Activated naive CD4-positive, alpha-beta T cell (primary cell): ENCODE data around the gene KRTAP24-1.

ENCODE experiments used
- DNase-seq, 4 experiments: peaks; one replicate each; lab custom pipeline; 2025; lab: John Stamatoyannopoulos, UW

KRTAP24-1 gene, protein sequence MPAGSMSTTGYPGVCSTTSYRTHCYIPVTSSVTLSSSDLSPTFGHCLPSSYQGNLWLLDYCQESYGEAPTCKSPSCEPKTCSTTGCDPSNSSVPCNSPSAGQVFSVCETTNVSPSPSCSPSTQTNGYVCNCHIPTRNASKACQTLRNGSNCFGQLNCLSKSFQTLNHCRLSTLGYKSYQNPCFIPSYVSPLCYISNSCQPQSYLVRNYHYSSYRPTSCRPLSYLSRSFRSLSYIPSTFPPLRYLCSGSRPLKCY

DNA sequence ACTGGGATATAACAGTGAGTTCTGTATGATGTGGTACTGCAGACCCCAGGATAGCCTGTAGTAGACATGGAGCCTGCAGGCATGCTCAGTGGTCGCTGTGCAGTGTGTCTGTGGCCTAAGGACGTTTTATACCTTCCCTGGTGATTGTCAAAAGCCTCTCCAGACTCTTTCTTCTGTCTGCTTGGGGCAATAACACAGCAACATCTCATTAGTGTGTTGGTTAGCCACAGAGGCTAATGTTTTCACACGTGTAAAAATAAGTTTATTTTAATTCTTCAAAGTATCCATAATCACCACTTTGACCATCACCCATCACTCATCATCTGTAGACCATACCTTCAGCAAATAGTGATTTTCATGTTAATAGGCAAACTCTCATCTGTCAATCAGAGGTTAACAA lies at the start of gene KRTAP24-1:
KRTAP24-1 (minus strand) TSS at position 101 of the 400 bp plus-strand sequence; CDS start at position 83, 18 bp downstream.
- no peak for DNase-seq

DNA sequence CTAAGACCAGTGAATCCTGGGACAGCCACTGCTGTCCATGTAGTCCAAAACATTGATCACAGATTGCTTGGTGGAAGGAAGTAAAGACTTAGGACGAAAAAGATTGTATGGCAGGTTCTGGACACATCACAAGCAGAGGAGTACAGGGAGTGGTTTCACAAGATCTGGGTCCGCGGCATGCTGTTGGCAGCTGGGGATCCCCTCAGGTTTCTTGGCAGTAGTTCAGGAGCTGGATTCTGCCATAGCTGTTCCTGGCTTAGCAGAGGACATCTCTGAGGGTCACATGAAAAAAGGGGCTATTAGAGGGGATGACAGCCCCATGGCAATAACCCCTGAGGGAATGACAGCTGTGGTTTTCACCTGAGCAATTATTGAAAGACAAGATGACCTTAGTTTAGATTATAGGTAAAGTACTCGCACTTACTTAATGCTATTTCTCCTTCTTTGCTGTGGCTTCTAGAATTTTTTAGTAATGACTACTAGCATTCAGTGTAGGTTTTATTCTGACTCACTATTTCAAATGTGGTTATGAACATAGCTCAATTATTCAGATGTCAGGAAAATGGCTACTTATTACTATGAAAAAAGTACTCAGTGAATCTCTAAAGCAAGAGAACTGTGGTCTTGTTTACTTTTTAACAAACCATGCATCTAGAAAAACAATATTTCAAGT lies 46.6 kb upstream of the KRTAP24-1 start:
- DNase-seq = no peak

DNA sequence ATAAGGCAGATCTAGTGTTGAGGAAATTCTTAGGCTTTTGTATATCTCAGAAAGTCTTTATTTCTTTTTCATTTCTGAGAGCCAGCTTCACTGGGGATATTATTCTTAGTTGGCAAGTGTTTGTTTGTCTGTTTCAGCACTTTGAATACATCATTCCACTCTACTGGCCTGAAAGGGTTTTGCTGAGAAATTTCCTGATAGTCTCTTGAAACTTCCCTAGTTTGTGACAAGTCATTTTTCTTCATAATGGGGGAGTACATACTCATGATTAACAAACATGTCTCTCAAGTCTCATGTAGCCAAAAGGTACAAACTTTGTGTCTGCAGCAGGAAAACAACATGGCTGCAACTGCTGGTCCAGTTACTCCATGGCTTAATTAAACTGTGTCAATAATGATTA lies 43.6 kb upstream of the KRTAP24-1 start:
- no peak for DNase-seq

DNA sequence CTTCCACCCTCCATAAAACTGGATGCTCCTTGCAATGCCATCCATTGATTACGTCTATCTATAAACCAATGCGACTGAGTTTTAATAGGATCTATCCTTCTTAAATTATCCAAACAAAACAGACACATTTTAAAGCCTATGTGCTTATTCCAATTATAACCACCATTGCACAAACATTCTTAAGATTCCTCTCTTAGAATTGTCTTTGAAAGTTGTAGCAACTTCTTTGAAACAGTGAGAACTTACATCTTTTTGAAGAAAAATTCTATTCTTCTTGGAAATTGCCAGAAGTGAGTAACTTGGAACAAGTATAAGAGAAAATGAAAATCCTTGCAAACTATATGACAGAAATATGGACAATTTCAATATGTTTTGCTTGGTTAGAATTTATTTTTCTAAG lies 37.5 kb upstream of the KRTAP24-1 start, which contains the start of gene KRTAP26-1:
KRTAP26-1 (minus strand) TSS at position 101 of the 400 bp plus-strand sequence. CDS start 280 bp downstream, outside the sequence.
- DNase-seq = no peak

- no peak for DNase-seq
Measured at GRCh38 chr21:30315701-30316100, 33.0 kb upstream of the KRTAP24-1 start.

DNA sequence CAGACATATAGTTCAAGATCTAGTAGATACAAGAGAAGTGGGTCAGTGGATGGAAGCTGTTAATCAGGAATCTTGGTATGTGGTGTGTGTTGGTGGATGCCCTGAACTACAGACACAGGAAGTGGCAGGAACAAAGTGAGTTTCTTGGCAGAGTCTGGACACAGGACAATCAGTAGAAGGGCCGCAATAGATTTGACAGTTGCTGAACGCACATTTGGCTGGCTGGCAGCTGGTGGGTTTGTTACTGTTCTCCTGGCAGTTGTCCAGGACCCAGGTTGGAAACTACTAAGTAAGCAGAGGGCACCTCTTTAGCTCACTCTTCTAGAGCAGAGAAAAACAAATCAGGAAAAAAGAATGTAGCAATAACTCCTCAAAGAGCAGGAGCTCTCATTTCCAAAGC lies 24.1 kb upstream of the KRTAP24-1 start:
- DNase-seq = no peak

- no peak for DNase-seq
Measured at GRCh38 chr21:30305136-30305535, 22.4 kb upstream of the KRTAP24-1 start.

- DNase-seq = no peak
Measured at GRCh38 chr21:30289215-30289614, 6.5 kb upstream of the KRTAP24-1 start, which contains the start of gene KRTAP25-1. Gene KRTAP25-1, minus strand, starts transcription at chr21:30289514. Its CDS starts 24 bp downstream, at chr21:30289490.

GRCh38 chr21:30271611-30272010 lies 11.1 kb downstream of the KRTAP24-1 start:
- no peak for DNase-seq

DNA sequence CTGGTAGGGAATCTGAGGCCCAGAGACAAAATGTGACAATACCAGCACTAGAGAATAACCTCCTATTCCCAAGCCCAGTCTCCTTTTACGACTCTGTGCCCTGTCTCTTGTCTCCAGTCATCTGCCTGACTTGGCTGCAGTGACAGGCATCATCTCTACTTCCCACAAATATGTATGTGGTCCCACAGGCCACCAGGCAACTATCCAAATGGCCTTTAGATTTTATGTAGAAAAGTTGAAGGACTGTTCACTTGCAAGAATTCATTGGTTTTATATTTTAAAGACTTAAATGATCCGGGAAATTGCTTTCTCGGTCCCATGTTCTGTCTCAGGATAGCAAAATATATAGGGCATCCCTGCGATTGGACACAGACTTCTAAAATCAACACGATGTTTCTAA lies 11.6 kb downstream of the KRTAP24-1 start:
- DNase-seq = no peak

- no peak for DNase-seq
Measured at GRCh38 chr21:30269803-30270530, 12.8 kb downstream of the KRTAP24-1 start.

GRCh38 chr21:30268608-30269197 lies 14.0 kb downstream of the KRTAP24-1 start:
- no peak for DNase-seq

- no peak for DNase-seq
Measured at GRCh38 chr21:30257773-30258172, 25.0 kb downstream of the KRTAP24-1 start.

GRCh38 chr21:30256100-30256499 lies 26.6 kb downstream of the KRTAP24-1 start:
- DNase-seq = no peak

- no peak for DNase-seq
Measured at GRCh38 chr21:30255679-30256078, 27.1 kb downstream of the KRTAP24-1 start.

DNA sequence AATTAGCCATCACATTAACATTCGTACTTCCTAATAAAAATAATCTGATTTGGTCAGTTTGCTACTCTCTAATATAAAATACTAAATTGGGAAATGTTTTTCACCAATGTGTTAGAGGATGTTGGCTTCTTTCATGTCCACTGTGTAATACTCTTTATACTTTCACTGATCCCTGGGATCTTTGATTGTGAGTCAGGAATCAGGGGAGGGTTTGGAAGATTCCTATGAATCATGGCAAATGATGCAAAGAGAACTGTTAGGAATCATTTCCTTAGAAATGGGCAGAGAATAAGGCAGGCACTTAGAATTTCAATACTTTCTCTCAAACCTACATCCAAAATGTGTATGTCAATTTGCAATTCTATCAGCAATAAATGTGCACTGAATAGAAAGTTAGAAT lies 31.0 kb downstream of the KRTAP24-1 start:
- no peak for DNase-seq

DNA sequence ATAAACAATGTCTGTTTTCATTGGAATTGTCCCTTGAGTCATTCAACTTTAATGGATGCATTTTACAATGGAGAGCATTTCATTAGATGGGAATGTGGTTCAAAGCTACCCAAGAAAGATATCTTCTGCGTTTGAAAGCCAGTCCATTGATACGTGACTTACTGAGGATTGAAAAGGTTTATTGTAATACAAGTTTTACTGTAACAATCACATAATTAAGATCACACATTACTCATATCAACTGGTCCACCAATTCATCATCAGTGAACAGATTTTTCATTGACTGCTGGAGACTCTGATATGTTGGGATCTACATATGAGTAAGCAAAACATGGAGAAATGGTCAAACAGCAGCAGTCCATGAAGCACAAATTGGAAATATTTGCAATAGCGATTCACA lies 32.8 kb downstream of the KRTAP24-1 start:
- no peak for DNase-seq

DNA sequence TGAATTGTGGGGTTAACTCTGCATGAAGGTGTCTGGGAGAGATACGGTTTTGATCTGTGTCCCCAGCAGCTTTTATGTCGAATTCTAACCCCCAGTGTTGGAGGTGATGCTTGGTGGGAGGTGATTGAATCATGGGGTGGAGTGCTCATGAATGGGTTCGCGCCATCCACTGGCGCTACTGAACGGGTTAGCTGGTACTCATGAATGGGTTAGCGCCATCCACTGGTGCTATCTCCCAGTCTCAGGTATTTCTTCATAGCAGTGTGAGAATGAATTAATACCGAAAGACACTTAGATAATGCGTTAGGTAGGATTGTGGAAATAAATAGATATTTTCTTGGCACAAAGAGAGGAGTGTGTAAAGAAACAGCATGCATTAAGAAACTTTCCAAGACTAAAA lies 33.9 kb downstream of the KRTAP24-1 start:
- DNase-seq = no peak

GRCh38 chr21:30245061-30245460 lies 37.7 kb downstream of the KRTAP24-1 start:
- DNase-seq = no peak

DNA sequence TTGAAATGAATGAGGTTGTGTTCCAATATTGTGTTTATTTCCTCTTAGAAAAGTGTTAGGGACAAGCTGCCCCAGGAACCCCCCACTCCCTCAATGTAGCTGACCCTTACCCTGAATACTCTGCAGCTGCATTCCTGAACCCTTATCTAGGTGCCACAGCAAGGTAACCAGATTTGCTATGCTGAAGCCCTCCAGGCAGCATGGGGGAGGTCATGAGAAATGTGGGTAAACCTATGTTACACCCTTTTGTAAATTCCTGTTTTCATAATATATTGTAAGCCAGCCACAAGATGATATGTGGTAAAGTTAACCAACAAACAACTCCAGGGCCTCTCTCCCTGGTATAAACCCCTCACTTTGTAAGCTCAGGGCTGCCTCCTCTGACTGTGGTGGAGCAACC lies 39.1 kb downstream of the KRTAP24-1 start:
- no peak for DNase-seq

GRCh38 chr21:30240661-30241060 lies 42.1 kb downstream of the KRTAP24-1 start:
- no peak for DNase-seq

GRCh38 chr21:30238168-30238567 lies 44.6 kb downstream of the KRTAP24-1 start:
- DNase-seq = no peak
